SH-SY5Y (cell line): ENCODE results near the gene IFT43.

Experiments
- GATA2 ChIP-seq: IDR thresholded peaks from 2 replicates; pipeline ENCODE4 v1.6.1; 2011; ENCODE audit warnings: mild to moderate bottlenecking, low read depth, low read length
- GATA3 ChIP-seq: IDR thresholded peaks from 2 replicates; pipeline ENCODE4 v1.6.1; 2011; ENCODE audit warnings: low read depth, mild to moderate bottlenecking, low read length, moderate library complexity

GRCh38 chr14:76096257-76096656 is 110.7 kb downstream of the IFT43 start:
- peak; percentile 99 for TF ChIP-seq GATA2
- peak; percentile 97 for TF ChIP-seq GATA3
